Right forelimb (tissue), 1 donor: Measurements from ENCODE around the gene ANKRD13D.

Experiments used
- DNase-seq: peaks from one replicate; pipeline ENCODE4 v3.0.0-alpha.2; 2018

ANKRD13D gene

GRCh38 chr11:67262731-67263675, 26.1 kb upstream of the ANKRD13D start:
- peak; percentile 84 for DNase-seq

- DNase-seq = no peak
Observed at GRCh38 chr11:67264260-67264659, 24.8 kb upstream of the ANKRD13D start.

- DNase-seq = no peak
Observed at GRCh38 chr11:67264877-67265632, 24.0 kb upstream of the ANKRD13D start.

GRCh38 chr11:67265633-67266448, 23.3 kb upstream of the ANKRD13D start:
- peak; percentile 90 for DNase-seq

GRCh38 chr11:67266449-67267187, 22.5 kb upstream of the ANKRD13D start, which contains the start of gene GRK2:
GRK2 (plus strand) TSS chr11:67266473; CDS start chr11:67266700, 227 bp downstream.
- DNase-seq = no peak

- DNase-seq = no peak
Observed at GRCh38 chr11:67267188-67268080, 21.7 kb upstream of the ANKRD13D start.

- DNase-seq = no peak
Observed at GRCh38 chr11:67268081-67268961, 20.8 kb upstream of the ANKRD13D start.

- DNase-seq = no peak
Observed at GRCh38 chr11:67268962-67269268, 20.2 kb upstream of the ANKRD13D start.

GRCh38 chr11:67269401-67270255, 19.5 kb upstream of the ANKRD13D start:
- no peak for DNase-seq

GRCh38 chr11:67270256-67271204, 18.6 kb upstream of the ANKRD13D start:
- no peak for DNase-seq

GRCh38 chr11:67271205-67271540, 17.9 kb upstream of the ANKRD13D start:
- no peak for DNase-seq

GRCh38 chr11:67271541-67272284, 17.4 kb upstream of the ANKRD13D start:
- no peak for DNase-seq

- no peak for DNase-seq
Observed at GRCh38 chr11:67272327-67273259, 16.5 kb upstream of the ANKRD13D start.

- no peak for DNase-seq
Observed at GRCh38 chr11:67273260-67273990, 15.7 kb upstream of the ANKRD13D start.
